ENCODE results near the gene CAPN5.

Gene CAPN5

GRCh38 chr11:77067861-77068443, 1.2 kb downstream of the CAPN5 start:
- DNase-seq, result no peak

GRCh38 chr11:77068457-77069335, 1.9 kb downstream of the CAPN5 start:
- no peak for DNase-seq

GRCh38 chr11:77069336-77069968, 2.7 kb downstream of the CAPN5 start:
- no peak for DNase-seq

GRCh38 chr11:77069969-77070582, 3.3 kb downstream of the CAPN5 start:
- DNase-seq, result no peak

DNA sequence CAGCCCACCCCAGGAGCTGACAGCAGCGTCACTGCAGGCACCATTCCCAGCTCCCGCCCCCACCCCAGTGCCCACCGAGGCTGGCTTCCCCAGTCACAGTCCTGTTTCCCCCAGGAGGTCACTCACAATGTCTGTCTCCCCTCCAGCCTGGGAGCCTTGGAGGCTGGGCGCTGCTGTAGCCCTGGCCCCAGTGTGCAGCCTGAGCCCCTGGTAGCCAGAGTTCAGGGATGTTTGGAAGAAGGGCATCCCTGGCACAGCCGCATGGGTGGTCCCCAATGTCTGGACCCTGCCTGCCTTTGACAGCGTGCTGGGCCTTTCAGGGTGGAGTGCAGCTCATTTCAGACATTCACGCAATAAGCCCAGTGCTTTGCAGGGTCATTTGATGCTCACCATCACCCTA, 4.3 kb downstream of the CAPN5 start:
- DNase-seq, result no peak

DNA sequence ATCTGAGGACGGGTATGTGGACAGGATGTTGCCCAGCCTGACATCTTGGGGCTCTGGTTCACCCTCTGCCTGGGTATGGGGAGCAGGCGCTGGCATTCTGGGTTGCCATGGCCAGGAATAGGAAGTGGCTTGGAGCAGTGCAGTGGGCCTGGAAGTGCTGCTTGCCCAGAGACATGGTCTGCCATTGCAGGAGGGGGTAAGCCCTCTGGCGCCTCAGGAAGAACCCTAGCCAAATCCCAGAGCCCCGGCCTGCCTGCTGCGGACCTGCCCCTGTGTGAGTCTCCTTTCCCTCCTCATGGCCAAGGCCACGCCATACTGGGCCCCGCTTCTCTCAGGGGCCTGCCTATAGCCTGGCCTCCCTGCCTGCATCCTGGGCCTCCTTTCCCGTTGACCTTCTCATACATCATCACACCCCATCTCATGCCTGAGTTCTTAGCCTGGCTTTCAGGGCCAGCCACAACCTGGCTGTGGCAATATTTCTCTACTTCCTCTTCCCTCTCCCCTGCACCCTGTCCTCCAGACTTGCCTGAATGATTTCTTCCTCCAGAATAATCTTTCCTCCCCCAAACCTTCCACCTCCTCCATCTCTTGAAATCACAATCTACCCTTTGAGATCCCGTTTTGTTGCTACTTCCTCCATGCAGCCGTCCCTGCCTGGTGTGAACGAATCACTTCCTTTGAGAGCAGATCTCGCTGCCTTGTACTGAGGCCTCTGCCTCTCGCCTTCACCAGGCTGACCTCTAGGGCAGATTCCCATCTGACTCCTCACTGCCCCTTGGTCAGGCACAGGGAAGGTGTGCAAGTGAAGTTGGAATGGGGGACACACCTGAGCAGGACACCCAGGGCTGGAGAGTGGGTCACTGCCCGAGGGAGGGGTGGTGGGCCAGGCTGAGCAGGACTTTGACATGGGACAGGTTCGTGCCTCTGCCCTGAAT, 5.2 kb downstream of the CAPN5 start:
- DNase-seq, result no peak

DNA sequence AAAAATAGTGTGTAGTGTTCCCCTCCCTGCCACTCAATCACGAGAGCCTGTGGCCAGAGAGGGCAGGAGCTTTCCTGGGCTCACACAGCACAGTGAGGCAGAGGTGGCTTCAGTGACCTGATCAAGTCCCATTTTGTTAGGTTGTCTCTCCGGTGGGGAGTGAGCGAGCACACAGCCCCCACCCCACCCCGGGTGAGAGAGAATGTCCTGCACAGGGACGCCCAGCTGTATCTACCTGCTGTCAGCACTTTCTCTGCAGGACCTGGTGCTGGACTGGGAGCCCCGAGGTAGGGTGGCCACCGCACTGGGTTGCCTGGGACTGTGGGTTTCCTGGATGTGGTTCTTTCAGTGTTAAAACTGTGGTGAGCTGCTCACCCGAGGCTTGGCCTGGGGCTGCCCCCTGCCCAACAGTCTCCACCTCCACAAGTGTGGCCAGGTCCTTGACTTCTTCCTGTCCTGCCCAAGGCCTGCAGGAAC, 6.1 kb downstream of the CAPN5 start:
- no peak for DNase-seq

- no peak for DNase-seq
Measured at GRCh38 chr11:77073328-77074001, 6.7 kb downstream of the CAPN5 start.

DNA sequence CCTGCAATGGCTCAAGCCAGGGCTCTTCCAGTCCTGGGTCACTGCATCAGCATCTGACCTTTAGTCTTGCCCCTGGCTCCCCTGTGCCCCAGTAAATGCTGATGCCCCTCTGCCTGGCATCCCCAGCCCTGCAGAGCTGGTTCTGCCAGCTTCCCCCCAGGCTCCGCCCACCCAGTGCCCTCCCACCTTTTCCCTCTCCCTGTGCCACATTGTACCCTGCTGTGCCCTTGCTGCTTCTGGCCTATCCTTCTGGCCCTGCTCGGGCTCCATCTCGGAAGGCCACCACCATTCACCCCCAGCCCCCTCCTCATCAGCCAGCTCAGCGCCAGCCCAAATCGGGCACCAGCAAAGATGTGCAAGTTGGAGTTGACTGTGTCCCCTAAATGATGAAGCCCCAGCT, 7.4 kb downstream of the CAPN5 start:
- DNase-seq, result no peak

- no peak for DNase-seq
Measured at GRCh38 chr11:77074626-77075221, 8.0 kb downstream of the CAPN5 start.

DNA sequence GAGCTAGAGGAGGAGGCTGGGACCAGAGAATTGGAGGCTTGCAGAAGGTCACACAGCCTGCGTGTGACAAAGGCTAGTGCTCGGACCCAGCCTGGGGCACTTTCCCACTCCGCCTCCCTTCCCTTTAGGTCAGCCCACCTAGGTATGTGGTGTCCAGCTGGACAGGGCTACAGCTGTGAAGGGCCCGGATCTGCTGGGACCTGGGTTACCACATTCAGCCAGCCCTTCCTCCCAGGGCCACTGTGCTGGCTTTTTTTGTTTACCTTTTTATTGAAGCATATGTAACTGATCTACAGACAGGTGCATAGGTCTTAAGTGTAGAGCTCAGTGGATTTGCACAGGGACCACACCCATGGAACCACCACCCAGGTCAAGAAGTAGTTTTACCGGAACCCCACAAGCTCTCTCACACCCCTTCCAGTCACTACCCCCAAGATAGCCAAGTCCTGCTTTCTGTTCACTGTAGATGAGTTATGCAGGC, 8.7 kb downstream of the CAPN5 start:
- DNase-seq, result no peak

GRCh38 chr11:77079666-77080065, 12.9 kb downstream of the CAPN5 start:
- no peak for DNase-seq

DNA sequence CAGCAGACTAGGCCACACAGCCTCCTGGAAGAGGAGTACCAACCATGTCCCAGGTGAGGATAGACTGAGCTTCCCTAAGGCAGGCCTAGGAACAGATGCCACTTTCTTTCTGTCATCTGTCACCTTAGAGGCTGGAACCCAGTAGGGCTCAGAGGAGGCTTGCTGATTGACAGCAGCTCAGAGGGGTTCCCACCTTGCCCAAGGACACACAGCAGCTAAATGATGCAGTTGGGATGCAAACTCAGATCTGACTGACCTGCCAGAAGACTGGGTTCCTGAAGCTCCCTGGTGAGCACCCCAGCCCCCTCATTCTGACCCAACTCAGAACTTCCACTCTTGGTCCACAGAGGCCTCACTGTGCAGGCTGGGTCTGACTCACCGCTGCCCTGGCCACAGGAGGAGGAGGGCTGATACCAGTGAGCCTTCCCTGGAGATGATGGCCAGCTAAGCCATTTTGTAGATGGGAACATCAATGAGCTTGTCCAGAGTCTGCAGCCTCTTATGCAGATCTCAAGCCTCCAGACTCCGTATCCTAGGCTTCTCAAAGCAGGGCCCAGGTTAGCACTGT, 14.0 kb downstream of the CAPN5 start:
- no peak for DNase-seq

DNA sequence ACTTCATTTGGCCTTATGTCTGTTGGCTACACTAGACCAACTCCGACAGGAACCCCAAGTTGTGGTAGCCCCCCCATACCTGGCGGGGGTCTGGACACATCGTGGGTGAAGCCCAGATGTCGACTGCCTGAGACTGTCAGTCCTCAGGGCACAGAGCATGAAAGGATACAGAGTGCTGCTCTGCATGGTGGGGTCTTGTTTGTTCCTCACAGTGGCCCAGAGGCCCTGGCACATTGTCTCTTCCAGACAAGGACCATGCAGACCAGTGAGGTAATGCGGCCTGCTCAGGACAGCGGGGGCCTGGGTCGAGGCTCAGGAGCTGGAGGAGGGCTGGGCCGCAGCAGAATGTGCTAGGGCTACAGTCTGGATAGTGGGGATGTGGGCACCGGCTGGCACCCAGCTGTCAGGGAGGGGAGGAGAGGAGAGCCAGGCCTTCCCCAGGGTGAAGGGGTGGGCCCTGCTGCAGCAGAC, 14.6 kb downstream of the CAPN5 start:
- no peak for DNase-seq

GRCh38 chr11:77081976-77082836, 15.4 kb downstream of the CAPN5 start:
- DNase-seq, result no peak

DNA sequence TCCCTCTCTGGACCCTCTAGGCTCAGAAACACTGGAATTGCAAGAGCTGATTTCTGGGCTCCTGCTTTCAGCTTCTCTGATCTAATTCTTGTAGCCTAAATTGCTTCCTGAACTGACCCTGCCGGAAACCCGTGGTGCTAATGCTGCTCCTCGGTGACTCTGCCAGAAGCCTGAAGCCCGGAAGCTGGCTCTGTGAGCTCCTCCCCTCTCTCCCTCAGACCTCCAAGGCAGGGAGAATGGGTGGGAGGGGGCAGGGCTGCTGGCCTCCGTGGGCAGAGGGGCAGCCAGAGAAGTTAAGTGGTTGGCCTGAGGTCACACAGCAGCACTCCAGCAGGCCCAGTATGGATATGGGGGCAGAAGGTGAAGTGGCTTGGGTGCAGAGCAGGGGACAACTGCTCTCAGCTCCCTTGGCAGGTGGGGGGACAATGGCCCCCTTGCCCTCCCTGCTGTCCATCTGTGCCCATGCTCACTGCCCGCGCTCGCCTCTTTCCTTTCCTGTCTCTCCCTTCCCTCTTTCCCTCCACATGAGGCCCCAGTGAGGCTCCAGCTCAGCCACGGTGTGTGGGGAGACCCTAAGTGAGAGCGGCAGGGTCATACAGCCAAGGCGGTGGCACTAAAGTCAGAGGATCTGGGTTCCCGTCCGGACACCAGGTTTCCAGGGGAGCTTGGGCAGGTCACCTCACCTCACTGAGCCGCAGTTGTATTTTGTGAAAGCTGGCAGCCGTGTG, 16.2 kb downstream of the CAPN5 start:
- DNase-seq, result no peak

- DNase-seq, result no peak
Measured at GRCh38 chr11:77083566-77084245, 16.9 kb downstream of the CAPN5 start.

GRCh38 chr11:77084581-77085191, 17.9 kb downstream of the CAPN5 start:
- DNase-seq, result no peak
